Calu3 (cell line): ENCODE results near the gene GALNT17. TPM values are rescaled to one million over a fixed set of nuclear protein-coding genes. Genes with fewer than 3 reads are reported as not detected.

Experiments
- BruUV-seq: library from RNA; stranded (reverse); fragments of 400-500 nt; replicated peaks from 2 replicates; lab custom pipeline; 2021; lab: Mats Ljungman, UMichigan
- CTCF ChIA-PET: fragments of 300-600 bp; sonication (Branson Sonifier 250); formaldehyde crosslinking; loops from one replicate; lab custom pipeline; 2022; ENCODE audit warnings: antibody characterized with exemption; lab: Charles Lee
- DNase-seq: peaks from one replicate; pipeline ENCODE4 v3.0.0; 2022
- H3K27ac Mint-ChIP-seq: one replicate; pipeline ENCODE4 v1.8.0; 2022; ENCODE audit warnings: mixed read lengths; ENCODE audit not compliant: unreplicated experiment
- H3K27me3 Mint-ChIP-seq: one replicate; pipeline ENCODE4 v1.8.0; 2022; ENCODE audit warnings: mixed read lengths; ENCODE audit not compliant: unreplicated experiment
- H3K36me3 Mint-ChIP-seq: one replicate; pipeline ENCODE4 v1.8.0; 2022; ENCODE audit warnings: mild to moderate bottlenecking, moderate library complexity, mixed read lengths; ENCODE audit not compliant: insufficient read depth, unreplicated experiment
- H3K4me1 Mint-ChIP-seq: one replicate; pipeline ENCODE4 v1.8.0; 2022; ENCODE audit warnings: mild to moderate bottlenecking, low read depth, mixed read lengths; ENCODE audit not compliant: unreplicated experiment
- H3K4me3 Mint-ChIP-seq: one replicate; pipeline ENCODE4 v1.8.0; 2022; ENCODE audit warnings: mild to moderate bottlenecking, low read depth, moderate library complexity, mixed read lengths; ENCODE audit not compliant: unreplicated experiment
- H3K9me3 Mint-ChIP-seq: one replicate; pipeline ENCODE4 v1.8.0; 2022; ENCODE audit warnings: low read depth, mixed read lengths; ENCODE audit not compliant: unreplicated experiment
- intact Hi-C: fragments of 100-400 bp; cut with micrococcal nuclease; formaldehyde crosslinking; loops from one replicate; pipeline ENCODE4 v1.10.0; 2022; ENCODE audit not compliant: unreplicated experiment
- total RNA-seq: library from RNA; stranded (reverse); gene quantifications from 2 replicates; pipeline ENCODE4 v1.2.3, GENCODE V29; 2022
- TF ChIP-seq, protein P1 (sequence below): fragments of 200-600 bp; IDR thresholded peaks from one replicate; pipeline ENCODE4 v1.8.0; 2022; ENCODE audit warnings: antibody characterized with exemption; ENCODE audit not compliant: unreplicated experiment

Gene GALNT17
- total RNA-seq, 1 experiment from 2014 or later, result not detected

DNA sequence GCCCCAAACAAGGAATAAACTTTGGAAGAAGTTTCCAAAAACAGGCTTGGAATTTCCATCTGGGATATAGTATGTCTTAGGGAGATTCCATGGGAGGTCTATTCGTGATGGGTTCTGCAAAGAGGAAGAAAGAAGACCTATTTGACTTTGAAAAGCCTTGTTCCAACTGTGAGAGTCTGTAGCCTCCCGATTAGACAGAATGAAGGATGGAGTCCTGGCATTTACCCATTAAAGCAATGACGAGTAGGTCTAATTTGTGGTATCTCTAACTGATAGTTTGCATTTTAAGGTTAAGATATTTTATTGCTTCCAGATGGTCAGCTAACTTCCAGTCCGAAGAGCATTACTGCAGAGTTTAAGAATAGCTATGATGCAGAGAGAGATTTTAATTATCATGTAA is 19.5 kb upstream of the GALNT17 start:
- CTCF ChIA-PET, result no interaction called here
- Mint-ChIP-seq H3K4me3 (no peak overlapping the region), H3K9me3 (peaks cover 10% of the 10 kb centered on the region), H3K27me3 (no peaks in the 10 kb centered on the region), H3K36me3 (no peaks in the 10 kb centered on the region), H3K27ac (no peak overlapping the region), H3K4me1 (no peaks in the 10 kb centered on the region)
- no TSS peak for BruUV-seq
- TF ChIP-seq, protein P1, sequence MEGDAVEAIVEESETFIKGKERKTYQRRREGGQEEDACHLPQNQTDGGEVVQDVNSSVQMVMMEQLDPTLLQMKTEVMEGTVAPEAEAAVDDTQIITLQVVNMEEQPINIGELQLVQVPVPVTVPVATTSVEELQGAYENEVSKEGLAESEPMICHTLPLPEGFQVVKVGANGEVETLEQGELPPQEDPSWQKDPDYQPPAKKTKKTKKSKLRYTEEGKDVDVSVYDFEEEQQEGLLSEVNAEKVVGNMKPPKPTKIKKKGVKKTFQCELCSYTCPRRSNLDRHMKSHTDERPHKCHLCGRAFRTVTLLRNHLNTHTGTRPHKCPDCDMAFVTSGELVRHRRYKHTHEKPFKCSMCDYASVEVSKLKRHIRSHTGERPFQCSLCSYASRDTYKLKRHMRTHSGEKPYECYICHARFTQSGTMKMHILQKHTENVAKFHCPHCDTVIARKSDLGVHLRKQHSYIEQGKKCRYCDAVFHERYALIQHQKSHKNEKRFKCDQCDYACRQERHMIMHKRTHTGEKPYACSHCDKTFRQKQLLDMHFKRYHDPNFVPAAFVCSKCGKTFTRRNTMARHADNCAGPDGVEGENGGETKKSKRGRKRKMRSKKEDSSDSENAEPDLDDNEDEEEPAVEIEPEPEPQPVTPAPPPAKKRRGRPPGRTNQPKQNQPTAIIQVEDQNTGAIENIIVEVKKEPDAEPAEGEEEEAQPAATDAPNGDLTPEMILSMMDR, result no peak
- DNase-seq, result no peak
- intact Hi-C loops, result no loop called here

DNA sequence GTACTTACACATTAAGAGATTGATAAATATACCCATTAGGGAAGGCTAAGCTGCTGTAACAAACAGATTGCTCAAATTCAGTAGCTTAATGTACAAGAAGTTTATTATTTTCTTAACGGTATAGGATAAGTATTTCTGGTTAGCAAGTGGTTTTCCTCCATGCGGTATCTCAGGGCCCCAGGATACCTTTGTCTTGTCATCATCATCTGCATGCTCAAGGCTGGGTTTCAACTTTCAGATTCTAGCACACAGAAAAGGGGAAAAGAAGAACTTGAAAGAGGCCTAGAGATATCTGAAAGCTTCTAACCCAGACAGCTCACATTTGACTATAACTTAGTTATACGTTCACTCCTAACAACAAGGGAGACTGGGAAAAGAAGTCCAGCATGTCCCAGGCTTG is 11.8 kb upstream of the GALNT17 start:
- Mint-ChIP-seq H3K36me3 (no peaks in the 10 kb centered on the region), H3K4me3 (no peak overlapping the region), H3K27ac (no peak overlapping the region), H3K27me3 (no peaks in the 10 kb centered on the region), H3K4me1 (no peaks in the 10 kb centered on the region), H3K9me3 (peaks cover 7% of the 10 kb centered on the region)
- intact Hi-C loops, result no loop called here
- CTCF ChIA-PET, result no interaction called here
- BruUV-seq, result no TSS peak
- TF ChIP-seq, protein P1, result no peak
- no peak for DNase-seq

DNA sequence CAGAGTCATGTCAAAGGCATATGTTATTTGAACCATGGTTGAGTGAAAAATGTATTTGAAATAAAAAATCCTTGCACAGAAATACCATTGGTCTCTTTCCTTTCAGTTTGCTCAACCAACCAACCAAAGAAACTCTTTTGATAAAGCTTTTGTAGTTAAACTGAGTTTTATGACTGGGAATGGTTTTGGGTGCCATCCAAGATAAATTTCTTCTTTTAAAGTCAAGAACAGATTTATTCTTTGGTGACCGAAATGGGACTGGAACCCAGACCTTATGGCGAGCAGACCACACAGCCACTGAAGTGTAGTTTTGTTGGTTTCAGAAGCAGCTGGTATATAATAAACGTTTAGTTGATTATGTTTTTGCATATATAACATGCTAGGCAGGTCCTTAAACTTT is 2.8 kb upstream of the GALNT17 start:
- BruUV-seq, result no TSS peak
- intact Hi-C loops, result no loop called here
- CTCF ChIA-PET, result no interaction called here
- Mint-ChIP-seq H3K9me3 (peaks cover 2% of the 10 kb centered on the region), H3K4me3 (no peak overlapping the region), H3K27me3 (no peaks in the 10 kb centered on the region), H3K27ac (no peak overlapping the region), H3K36me3 (no peaks in the 10 kb centered on the region), H3K4me1 (no peaks in the 10 kb centered on the region)
- TF ChIP-seq, protein P1, result no peak
- no peak for DNase-seq

DNA sequence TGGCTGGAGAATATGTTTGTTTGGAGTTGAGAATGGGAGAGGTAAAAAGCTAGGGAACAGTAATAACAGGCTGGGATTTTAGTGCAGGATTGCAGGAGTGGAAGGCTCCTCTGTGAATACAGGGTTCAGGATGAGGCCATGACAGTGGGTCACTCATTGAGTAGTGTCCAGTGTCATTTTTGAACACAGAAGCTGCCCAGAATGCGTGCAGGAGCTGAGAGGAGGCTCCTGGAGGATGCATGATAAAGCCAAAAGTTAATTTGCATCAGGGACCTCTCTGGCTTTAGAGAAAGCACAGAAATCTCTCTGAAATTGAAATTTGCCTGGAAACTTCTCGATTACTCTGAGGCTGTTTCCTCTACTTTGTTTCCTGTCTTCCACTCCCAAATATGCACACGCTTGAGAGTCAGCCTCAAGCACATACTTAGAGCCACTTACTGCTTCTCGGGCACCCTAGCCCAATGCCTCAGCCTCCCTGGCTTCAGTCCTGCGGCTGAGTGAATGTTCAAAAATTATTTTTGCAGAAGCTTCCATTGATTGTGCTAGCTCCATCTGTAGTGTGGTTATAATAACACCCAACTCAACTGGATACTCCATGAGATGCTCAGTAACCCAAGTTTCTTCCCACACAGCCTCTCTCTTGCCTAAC is 1.8 kb upstream of the GALNT17 start:
- BruUV-seq, result no TSS peak
- Mint-ChIP-seq H3K9me3 (peaks cover 2% of the 10 kb centered on the region), H3K36me3 (no peaks in the 10 kb centered on the region), H3K4me1 (no peaks in the 10 kb centered on the region), H3K4me3 (no peak overlapping the region), H3K27ac (no peak overlapping the region), H3K27me3 (no peaks in the 10 kb centered on the region)
- CTCF ChIA-PET, result no interaction called here
- TF ChIP-seq, protein P1, result no peak
- DNase-seq, result no peak
- intact Hi-C loops, result loop anchor here (10.0 kb wide), 1 partner anchor 245 kb away; no protein-coding TSS in a partner anchor
